SKM-1 treated with dmso at 0.1 percent for 144 hours (cell line): Measurements from ENCODE around the gene TMEM158.

Experiments
- DNase-seq: peaks from one replicate; lab custom pipeline; 2025; ENCODE audit not compliant: unreplicated experiment; lab: John Stamatoyannopoulos, UW

TMEM158 gene

GRCh38 chr3:45178183-45179023, 47.7 kb downstream of the TMEM158 start:
- DNase-seq = no peak

DNA sequence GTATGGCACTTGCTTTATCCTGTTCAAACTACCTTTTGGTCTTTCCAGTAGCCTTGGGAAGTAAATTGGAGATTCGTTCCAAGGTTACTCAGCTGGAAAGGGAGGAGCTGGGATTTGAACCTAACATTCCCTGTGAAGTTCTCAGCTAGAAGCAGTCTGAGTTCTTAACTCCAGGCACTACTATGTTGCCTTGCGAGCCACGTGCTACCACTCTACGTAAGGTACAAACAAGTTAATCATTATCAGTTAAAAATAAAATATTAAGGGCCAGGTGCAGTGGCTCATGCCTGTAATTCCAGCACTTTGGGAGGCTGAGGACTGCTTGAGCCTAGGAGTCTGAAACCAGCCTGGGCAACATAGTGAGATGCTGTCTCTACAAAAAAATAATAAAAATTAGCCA, 49.2 kb downstream of the TMEM158 start:
- DNase-seq = no peak
